Measurements from ENCODE around the gene SLC25A21. TPM values are rescaled to one million over a fixed set of nuclear protein-coding genes. Genes with fewer than 3 reads are reported as not detected.
A peak's percentile ranks its signal among the peaks of the same experiment; 100 is the strongest.

Gene SLC25A21
- total RNA-seq, 1 donor from 2014 or later: 6.4 TPM

GRCh38 chr14:36810209-36810608, 362.2 kb downstream of the SLC25A21 start:
- Histone ChIP-seq H3K36me3 (no peaks in the 10 kb centered on the region), H3K4me2 (no peak overlapping the region), H3F3A (ENCODE audit: low read depth) (peaks cover 19% of the 10 kb centered on the region), H3K27ac (no peak overlapping the region), H4K20me1 (ENCODE audit: low read depth) (no peaks in the 10 kb centered on the region), H3K4me1 (peaks cover 38% of the 10 kb centered on the region), H3K9me3 (ENCODE audit: low read depth) (no peaks in the 10 kb centered on the region), H3K79me2 (ENCODE audit: low read depth) (no peaks in the 10 kb centered on the region), H2AFZ (replicated peaks) (no peak overlapping the region), H3K4me3 (no peak overlapping the region), H3K27me3 (no peaks in the 10 kb centered on the region), H3K9ac (no peak overlapping the region)
- Mint-ChIP-seq H3K4me1 (peaks cover 8% of the 10 kb centered on the region), H3K9me3 (no peaks in the 10 kb centered on the region), H3K27ac (no peak overlapping the region), H3K36me3 (no peaks in the 10 kb centered on the region), H3K27me3 (ENCODE audit: insufficient read depth, low read depth) (no peaks in the 10 kb centered on the region), H3K4me3 (no peak overlapping the region)
- no peak for DNase-seq (ENCODE audit: low spot score)
- TF ChIP-seq EZH2 (IDR thresholded peaks at IDR 0.05): no peak
- TF ChIP-seq EZH2phosphoT487 (IDR thresholded peaks at IDR 0.05): no peak
- no peak for TF ChIP-seq CTCF (IDR thresholded peaks at IDR 0.05)

- no peak for TF ChIP-seq CTCF (IDR thresholded peaks at IDR 0.05)
- no peak for TF ChIP-seq EZH2phosphoT487 (IDR thresholded peaks at IDR 0.05)
- no peak for TF ChIP-seq EZH2 (IDR thresholded peaks at IDR 0.05)
- H3K4me3 ChIP-seq: no peak overlapping the region
- no peak overlapping the region for H2AFZ ChIP-seq (replicated peaks)
- peaks cover 28% of the 10 kb centered on the region for H3F3A ChIP-seq (ENCODE audit: low read depth)
- H3K9me3 ChIP-seq (ENCODE audit: low read depth): no peaks in the 10 kb centered on the region
- H3K4me1 ChIP-seq: peaks cover 46% of the 10 kb centered on the region
- H3K9ac ChIP-seq: no peak overlapping the region
- no peaks in the 10 kb centered on the region for H3K27me3 Mint-ChIP-seq (ENCODE audit: insufficient read depth, low read depth)
- peaks cover 12% of the 10 kb centered on the region for H3K4me1 Mint-ChIP-seq
- peak; percentile 21 for DNase-seq (ENCODE audit: low spot score)
- no peak overlapping the region for H3K27ac ChIP-seq
- no peak overlapping the region for H3K27ac Mint-ChIP-seq
- no peaks in the 10 kb centered on the region for H3K9me3 Mint-ChIP-seq
- no peak overlapping the region for H3K4me3 Mint-ChIP-seq
- no peaks in the 10 kb centered on the region for H3K36me3 Mint-ChIP-seq
- peak overlapping the region; percentile 8 for H3K4me2 ChIP-seq
- no peaks in the 10 kb centered on the region for H3K27me3 ChIP-seq
- H3K36me3 ChIP-seq: no peaks in the 10 kb centered on the region
- no peaks in the 10 kb centered on the region for H4K20me1 ChIP-seq (ENCODE audit: low read depth)
- no peaks in the 10 kb centered on the region for H3K79me2 ChIP-seq (ENCODE audit: low read depth)
Measured at GRCh38 chr14:36807727-36808126, 364.7 kb downstream of the SLC25A21 start.

GRCh38 chr14:36805131-36805559, 367.3 kb downstream of the SLC25A21 start:
- H3K79me2 ChIP-seq (ENCODE audit: low read depth): no peaks in the 10 kb centered on the region
- peak; percentile 40 for DNase-seq (ENCODE audit: low spot score)
- no peaks in the 10 kb centered on the region for H3K36me3 ChIP-seq
- no peaks in the 10 kb centered on the region for H3K9me3 ChIP-seq (ENCODE audit: low read depth)
- no peaks in the 10 kb centered on the region for H3K27me3 Mint-ChIP-seq (ENCODE audit: insufficient read depth, low read depth)
- peaks cover 12% of the 10 kb centered on the region for H3K4me1 Mint-ChIP-seq
- peak overlapping the region; percentile 68 for H3K27ac ChIP-seq
- peaks cover 46% of the 10 kb centered on the region for H3K4me1 ChIP-seq
- no peak overlapping the region for H3K4me3 ChIP-seq
- no peak overlapping the region for H3K27ac Mint-ChIP-seq
- H3K4me3 Mint-ChIP-seq: no peak overlapping the region
- H3F3A ChIP-seq (ENCODE audit: low read depth): peaks cover 28% of the 10 kb centered on the region
- H3K9ac ChIP-seq: no peak overlapping the region
- H4K20me1 ChIP-seq (ENCODE audit: low read depth): no peaks in the 10 kb centered on the region
- peak overlapping the region; percentile 59 for H2AFZ ChIP-seq (replicated peaks)
- H3K4me2 ChIP-seq: peak overlapping the region; percentile 51
- TF ChIP-seq EZH2phosphoT487 (IDR thresholded peaks at IDR 0.05) (no peak), CTCF (IDR thresholded peaks at IDR 0.05) (no peak), EZH2 (IDR thresholded peaks at IDR 0.05) (no peak)
- no peaks in the 10 kb centered on the region for H3K27me3 ChIP-seq
- H3K36me3 Mint-ChIP-seq: no peaks in the 10 kb centered on the region
- H3K9me3 Mint-ChIP-seq: no peaks in the 10 kb centered on the region
